Measurements from ENCODE around the gene GCNT1. TPM values are rescaled to one million over a fixed set of nuclear protein-coding genes. Genes with fewer than 3 reads are reported as not detected.

GCNT1 gene
- total and polyA plus RNA-seq, 2 donors (not counting 1 experiment from before 2014, with no cell fraction given) = 9.1 to 31.0 TPM

GRCh38 chr9:76463211-76463610, 4.2 kb downstream of the GCNT1 start:
- ChIA-PET CTCF (interaction anchor here (0.7 to 8.4 kb wide), 3 partner anchors 10 to 195 kb away, joined by 3 to 88 read pairs (median 45); no protein-coding TSS in a partner anchor), POLR2A (interaction anchor here (1.4 kb wide), 1 partner anchor 9 kb away, joined by 11 read pairs; no protein-coding TSS in a partner anchor)
- H3K27me3 ChIP-seq (replicated peaks in 1 of 4; ENCODE audit: control extremely low read depth in 1 of 4, control insufficient read depth in 3 of 4, insufficient read depth in 4 of 4, low read length in 3 of 4) = no peaks in the 10 kb centered on the region
- peaks cover 73% of the 10 kb centered on the region for H3K4me1 Mint-ChIP-seq
- DNase-seq = peak; percentile 54
- H3K27ac Mint-ChIP-seq = no peak overlapping the region
- H3K27ac ChIP-seq (ENCODE audit: low read length in 2 of 2) = no peak overlapping the region
- peak overlapping the region in 2 of 5 experiments; percentile 4 to 34 for H3K4me3 ChIP-seq (ENCODE audit: control extremely low read depth in 1 of 5, extremely low read depth in 1 of 5, insufficient read depth in 1 of 5, low read depth in 2 of 5, low read length in 4 of 5)
- H3K4me1 ChIP-seq (ENCODE audit: control insufficient read depth in 2 of 2, insufficient read depth in 2 of 2, low read length in 2 of 2) = peaks cover 77% of the 10 kb centered on the region in 2 donors
- H3K36me3 ChIP-seq (replicated peaks in 1 of 2; ENCODE audit: control extremely low read depth in 1 of 2, control insufficient read depth in 1 of 2, extremely low read depth in 1 of 2, insufficient read depth in 2 of 2, low read length in 1 of 2) = no peaks in the 10 kb centered on the region
- H4K20me1 ChIP-seq (ENCODE audit: control insufficient read depth, insufficient read depth, low read length, poor library complexity, severe bottlenecking) = peaks cover 56% of the 10 kb centered on the region
- 0% methylated on average over 2 of the region's 4 CpGs for WGBS (ENCODE audit: insufficient coverage)
- TF ChIP-seq CTCF (IDR thresholded peaks at IDR 0.05) (no peak), EZH2 (IDR thresholded peaks at IDR 0.05; ENCODE audit: borderline replicate concordance, insufficient read depth, low read depth, low read length, poor library complexity, severe bottlenecking) (no peak)
- H3K9me3 ChIP-seq (ENCODE audit: control extremely low read depth in 1 of 3, control insufficient read depth in 2 of 3, insufficient read depth in 1 of 3, low read length in 2 of 3) = peaks cover 0 to under 1% (median 0%) of the 10 kb centered on the region in 3 donors
- no peaks in the 10 kb centered on the region for H3K9me3 Mint-ChIP-seq (ENCODE audit: insufficient read depth)
- peaks cover 7% of the 10 kb centered on the region for H3K27me3 Mint-ChIP-seq
- peaks cover 86% of the 10 kb centered on the region for H3K79me2 ChIP-seq (ENCODE audit: control insufficient read depth, insufficient read depth, low read length)
- no peak overlapping the region for H3K9ac ChIP-seq (ENCODE audit: low read length)
- no peak for ATAC-seq (ENCODE audit: low read depth)
- intact Hi-C loops (cut with micrococcal nuclease) = no loop called here
- H3K4me2 ChIP-seq (replicated peaks; ENCODE audit: low read depth, low read length, poor library complexity, severe bottlenecking) = peak overlapping the region; percentile 53
- no peak overlapping the region for H2AFZ ChIP-seq (ENCODE audit: insufficient read depth, low read depth, low read length, poor library complexity, severe bottlenecking)
- H3K4me3 Mint-ChIP-seq = peak overlapping the region; percentile 45

- Mint-ChIP-seq H3K27me3 (peaks cover 7% of the 10 kb centered on the region), H3K27ac (no peak overlapping the region), H3K9me3 (ENCODE audit: insufficient read depth) (no peaks in the 10 kb centered on the region), H3K4me1 (peaks cover 77% of the 10 kb centered on the region), H3K4me3 (no peak overlapping the region)
- peaks cover 56% of the 10 kb centered on the region for H4K20me1 ChIP-seq (ENCODE audit: control insufficient read depth, insufficient read depth, low read length, poor library complexity, severe bottlenecking)
- no peak for TF ChIP-seq CTCF (IDR thresholded peaks at IDR 0.05)
- TF ChIP-seq EZH2 (IDR thresholded peaks at IDR 0.05; ENCODE audit: borderline replicate concordance, insufficient read depth, low read depth, low read length, poor library complexity, severe bottlenecking) = no peak
- no peak overlapping the region for H3K4me2 ChIP-seq (replicated peaks; ENCODE audit: low read depth, low read length, poor library complexity, severe bottlenecking)
- H3K36me3 ChIP-seq (replicated peaks in 1 of 2; ENCODE audit: control extremely low read depth in 1 of 2, control insufficient read depth in 1 of 2, extremely low read depth in 1 of 2, insufficient read depth in 2 of 2, low read length in 1 of 2) = no peaks in the 10 kb centered on the region
- no peaks in the 10 kb centered on the region for H3K9me3 ChIP-seq (ENCODE audit: control extremely low read depth in 1 of 3, control insufficient read depth in 2 of 3, insufficient read depth in 1 of 3, low read length in 2 of 3)
- no peak for DNase-seq
- intact Hi-C loops (cut with micrococcal nuclease) = no loop called here
- H3K4me1 ChIP-seq (ENCODE audit: control insufficient read depth in 2 of 2, insufficient read depth in 2 of 2, low read length in 2 of 2) = peaks cover 73 to 77% of the 10 kb centered on the region in 2 donors
- no peaks in the 10 kb centered on the region for H3K27me3 ChIP-seq (replicated peaks in 1 of 4; ENCODE audit: control extremely low read depth in 1 of 4, control insufficient read depth in 3 of 4, insufficient read depth in 4 of 4, low read length in 3 of 4)
- CTCF ChIA-PET = no interaction called here
- no peak overlapping the region for H3K4me3 ChIP-seq (ENCODE audit: control extremely low read depth in 1 of 5, extremely low read depth in 1 of 5, insufficient read depth in 1 of 5, low read depth in 2 of 5, low read length in 4 of 5)
- peaks cover 87% of the 10 kb centered on the region for H3K79me2 ChIP-seq (ENCODE audit: control insufficient read depth, insufficient read depth, low read length)
- no peak for ATAC-seq (ENCODE audit: low read depth)
- POLR2A ChIA-PET = no interaction called here
- no peak overlapping the region for H3K27ac ChIP-seq (ENCODE audit: low read length in 2 of 2)
- H2AFZ ChIP-seq (ENCODE audit: insufficient read depth, low read depth, low read length, poor library complexity, severe bottlenecking) = no peak overlapping the region
- H3K9ac ChIP-seq (ENCODE audit: low read length) = no peak overlapping the region
- 100% methylated on average over 1 of the region's 1 CpG for WGBS (ENCODE audit: insufficient coverage)
Measured at GRCh38 chr9:76464706-76465105, 5.7 kb downstream of the GCNT1 start.
